HepG2 (cell line): Measurements from ENCODE around the gene RELL2. TPM values are rescaled to one million over a fixed set of nuclear protein-coding genes. Genes with fewer than 3 reads are reported as not detected.

Experiments used
- GRHL1 ChIP-seq: sonication (generic); formaldehyde crosslinking; conservative IDR thresholded peaks from 2 replicates; pipeline ENCODE4 v1.8.0; 2022; ENCODE audit warnings: missing genetic modification reagents
- HNF4G ChIP-seq, 2 experiments: sonication (generic) in 1 of 2; formaldehyde crosslinking in 1 of 2; IDR thresholded peaks; 2 replicates each; pipeline versions ENCODE4 v1.4.0 to v1.6.1; 2011 to 2020; ENCODE audit warnings: borderline replicate concordance in 2 of 2, low read depth in 2 of 2, mild to moderate bottlenecking in 2 of 2, low read length in 1 of 2, missing genetic modification reagents in 1 of 2, moderate library complexity in 1 of 2
- KDM5A ChIP-seq: fragments of 200-600 bp; sonication (generic); IDR thresholded peaks from 2 replicates; pipeline ENCODE4 v1.7.0; 2018; ENCODE audit warnings: antibody characterized with exemption, mild to moderate bottlenecking, low read length, borderline replicate concordance
- TP53 ChIP-seq: sonication (generic); formaldehyde crosslinking; conservative IDR thresholded peaks from 2 replicates; pipeline ENCODE4 v1.4.0; 2020; ENCODE audit warnings: missing genetic modification reagents
- ZBTB4 ChIP-seq: sonication (generic); formaldehyde crosslinking; IDR thresholded peaks from 2 replicates; pipeline ENCODE4 v1.4.0; 2020; ENCODE audit warnings: missing genetic modification reagents, mild to moderate bottlenecking, borderline replicate concordance
- ZNF136 ChIP-seq: sonication (generic); formaldehyde crosslinking; IDR thresholded peaks from 2 replicates; pipeline ENCODE4 v1.8.1; 2022; ENCODE audit warnings: low read depth, mild to moderate bottlenecking, moderate library complexity, missing genetic modification reagents
- ZNF251 ChIP-seq: sonication (generic); formaldehyde crosslinking; IDR thresholded peaks from 2 replicates; pipeline ENCODE4 v1.9.0; 2021; ENCODE audit warnings: mild to moderate bottlenecking, missing genetic modification reagents
- ZNF747 ChIP-seq: sonication (generic); formaldehyde crosslinking; IDR thresholded peaks from 2 replicates; pipeline ENCODE4 v1.8.1; 2023; ENCODE audit warnings: missing genetic modification reagents, mild to moderate bottlenecking, borderline replicate concordance
- polyA plus RNA-seq, 8 experiments: library from polyadenylated mRNA; depleted of rRNA in 3 of 8; stranded (reverse) in 7 of 8; unstranded in 1 of 8; fragments of >200 nt; fragmentation: Illumina TruSeq in 4 of 8; extraction: Trizol in 4 of 8; gene quantifications; 2 replicates each; pipeline versions ENCODE4 v1.2.1 to v1.2.3, GENCODE V29; 2011 to 2016; ENCODE audit warnings: low read depth in 4 of 8, missing spikeins in 1 of 8, mixed read lengths in 1 of 8; ENCODE audit not compliant: insufficient read depth in 1 of 8
- total RNA-seq, 5 experiments: library from RNA; depleted of rRNA; stranded (reverse); fragments of >200 nt; fragmentation: Illumina TruSeq; extraction: Trizol; gene quantifications; 2 replicates each; pipeline ENCODE4 v1.2.3, GENCODE V29; 2016; ENCODE audit warnings: low read depth in 1 of 5
- TF ChIP-seq, protein P1 (sequence below): sonication (generic); formaldehyde crosslinking; IDR thresholded peaks from 2 replicates; pipeline ENCODE4 v1.5.0; 2020; ENCODE audit warnings: mild to moderate bottlenecking, missing genetic modification reagents
- TF ChIP-seq, protein P2 (sequence below): IDR thresholded peaks from 2 replicates; pipeline ENCODE4 v1.6.1; 2016; ENCODE audit warnings: mild to moderate bottlenecking

The RELL2 gene
- total and polyA plus RNA-seq, 2 of the 13 experiments (the other 11 are each of a cell fraction or from before 2014, with no cell fraction given) = 6.4 to 8.3 TPM

DNA sequence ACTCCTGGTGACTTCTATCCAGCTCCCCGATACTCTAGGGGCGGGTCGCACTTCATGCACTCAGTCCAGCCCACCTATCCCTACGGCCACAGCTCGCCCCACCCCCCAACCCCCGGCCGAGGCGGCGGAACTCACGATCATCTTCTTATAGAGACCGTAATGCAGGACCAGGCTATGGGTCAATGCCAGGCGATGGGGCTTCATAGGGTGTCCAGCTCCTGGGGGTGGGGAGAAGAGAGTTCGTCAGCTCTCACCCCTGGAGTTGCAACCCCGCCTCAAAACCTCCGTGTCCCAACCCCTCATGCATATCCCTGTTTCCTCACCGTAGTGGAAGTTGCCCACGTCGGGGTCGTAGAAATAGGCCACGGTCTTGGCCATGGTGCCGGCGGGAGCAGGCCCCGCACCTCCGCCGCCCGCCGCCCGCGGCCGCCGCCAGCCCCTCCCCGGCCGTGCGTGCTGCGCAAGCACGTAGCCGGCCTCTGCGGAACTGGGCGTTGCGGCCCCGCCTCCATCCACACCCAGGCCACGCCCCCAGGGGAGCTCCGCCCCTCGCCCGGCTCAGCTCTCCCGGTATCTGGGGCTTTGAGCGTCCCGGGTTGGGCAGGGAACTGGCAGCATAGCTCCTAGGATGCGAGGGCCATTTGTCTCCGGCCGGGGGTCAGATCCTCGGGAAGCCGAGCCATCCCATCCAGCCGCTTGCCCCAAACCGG, at the start of gene RELL2, which contains the start of gene HDAC3 (continued):
- TF ChIP-seq, protein P1, sequence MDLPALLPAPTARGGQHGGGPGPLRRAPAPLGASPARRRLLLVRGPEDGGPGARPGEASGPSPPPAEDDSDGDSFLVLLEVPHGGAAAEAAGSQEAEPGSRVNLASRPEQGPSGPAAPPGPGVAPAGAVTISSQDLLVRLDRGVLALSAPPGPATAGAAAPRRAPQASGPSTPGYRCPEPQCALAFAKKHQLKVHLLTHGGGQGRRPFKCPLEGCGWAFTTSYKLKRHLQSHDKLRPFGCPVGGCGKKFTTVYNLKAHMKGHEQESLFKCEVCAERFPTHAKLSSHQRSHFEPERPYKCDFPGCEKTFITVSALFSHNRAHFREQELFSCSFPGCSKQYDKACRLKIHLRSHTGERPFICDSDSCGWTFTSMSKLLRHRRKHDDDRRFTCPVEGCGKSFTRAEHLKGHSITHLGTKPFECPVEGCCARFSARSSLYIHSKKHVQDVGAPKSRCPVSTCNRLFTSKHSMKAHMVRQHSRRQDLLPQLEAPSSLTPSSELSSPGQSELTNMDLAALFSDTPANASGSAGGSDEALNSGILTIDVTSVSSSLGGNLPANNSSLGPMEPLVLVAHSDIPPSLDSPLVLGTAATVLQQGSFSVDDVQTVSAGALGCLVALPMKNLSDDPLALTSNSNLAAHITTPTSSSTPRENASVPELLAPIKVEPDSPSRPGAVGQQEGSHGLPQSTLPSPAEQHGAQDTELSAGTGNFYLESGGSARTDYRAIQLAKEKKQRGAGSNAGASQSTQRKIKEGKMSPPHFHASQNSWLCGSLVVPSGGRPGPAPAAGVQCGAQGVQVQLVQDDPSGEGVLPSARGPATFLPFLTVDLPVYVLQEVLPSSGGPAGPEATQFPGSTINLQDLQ (CRISPR knock-in tag) = 0 out of 2 replicates have a peak, but pooled peaks have one; percentile 27
- TF ChIP-seq ZNF747 (CRISPR knock-in tag) (no peak), ZBTB4 (CRISPR knock-in tag) (no peak), KDM5A (peak; percentile 45; the same call in 1 of the 2 replicates), ZNF136 (CRISPR knock-in tag) (no peak), HNF4G (IDR thresholded peaks at IDR 0.05; ENCODE audit: borderline replicate concordance, low read depth, low read length) (no peak), HNF4G (CRISPR knock-in tag; IDR thresholded peaks at IDR 0.05; ENCODE audit: borderline replicate concordance, low read depth) (no peak), ZNF251 (CRISPR knock-in tag) (no peak), GRHL1 (CRISPR knock-in tag) (no peak), TP53 (CRISPR knock-in tag) (no peak)
- TF ChIP-seq, protein P2, sequence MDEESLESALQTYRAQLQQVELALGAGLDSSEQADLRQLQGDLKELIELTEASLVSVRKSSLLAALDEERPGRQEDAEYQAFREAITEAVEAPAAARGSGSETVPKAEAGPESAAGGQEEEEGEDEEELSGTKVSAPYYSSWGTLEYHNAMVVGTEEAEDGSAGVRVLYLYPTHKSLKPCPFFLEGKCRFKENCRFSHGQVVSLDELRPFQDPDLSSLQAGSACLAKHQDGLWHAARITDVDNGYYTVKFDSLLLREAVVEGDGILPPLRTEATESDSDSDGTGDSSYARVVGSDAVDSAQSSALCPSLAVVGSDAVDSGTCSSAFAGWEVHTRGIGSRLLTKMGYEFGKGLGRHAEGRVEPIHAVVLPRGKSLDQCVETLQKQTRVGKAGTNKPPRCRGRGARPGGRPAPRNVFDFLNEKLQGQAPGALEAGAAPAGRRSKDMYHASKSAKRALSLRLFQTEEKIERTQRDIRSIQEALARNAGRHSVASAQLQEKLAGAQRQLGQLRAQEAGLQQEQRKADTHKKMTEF (CRISPR knock-in tag) = peak; percentile 46; the same call in 1 of the 2 replicates
